Inferior parietal cortex (tissue), 1 donor: ENCODE data around the gene GNB1.
A peak's percentile ranks its signal among the peaks of the same experiment; 100 is the strongest.

ENCODE experiments used
- DNase-seq: peaks from one replicate; pipeline ENCODE4 v3.0.0-alpha.2; 2016; ENCODE audit errors: extremely low spot score

GNB1 gene

DNA sequence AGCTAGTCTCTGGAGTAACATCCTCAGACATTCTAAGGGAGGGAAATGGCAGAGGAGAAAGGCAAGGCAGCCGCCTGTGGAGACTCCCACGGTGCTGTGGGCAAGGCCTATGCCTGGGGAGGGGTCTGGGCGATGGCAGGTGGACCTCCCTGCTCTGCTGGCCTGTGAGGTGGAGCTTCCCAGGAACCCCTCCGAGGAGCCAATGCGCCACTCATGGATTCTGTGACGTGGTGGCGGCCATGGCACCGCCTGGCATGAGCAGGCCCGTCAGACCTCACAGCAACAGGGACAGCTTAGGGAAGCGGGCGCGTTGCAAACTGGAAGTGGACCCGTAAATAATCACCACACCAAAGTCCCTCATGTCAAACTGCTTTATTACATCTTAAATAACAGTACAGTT, 106.0 kb downstream of the GNB1 start:
- no peak for DNase-seq

DNA sequence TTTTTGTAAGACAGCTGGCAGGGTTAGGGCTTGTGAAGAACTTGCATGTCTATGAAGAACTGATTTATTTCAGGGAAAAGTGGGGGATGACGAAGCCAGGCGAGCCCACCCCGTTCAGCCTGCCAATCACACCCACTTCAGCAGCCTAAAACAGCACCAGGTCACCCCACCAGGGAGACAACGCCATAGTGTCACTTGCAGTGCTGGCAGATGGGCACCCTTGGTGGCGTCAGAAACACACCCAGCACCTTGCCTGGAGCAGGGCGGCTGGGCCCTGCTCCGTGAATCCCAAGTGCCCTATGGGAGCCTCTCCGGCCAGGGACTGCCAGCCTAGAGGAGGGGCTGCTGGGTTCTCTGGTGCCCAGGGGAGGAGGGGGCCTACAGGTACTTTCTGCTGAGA, 107.6 kb downstream of the GNB1 start:
- no peak for DNase-seq

DNA sequence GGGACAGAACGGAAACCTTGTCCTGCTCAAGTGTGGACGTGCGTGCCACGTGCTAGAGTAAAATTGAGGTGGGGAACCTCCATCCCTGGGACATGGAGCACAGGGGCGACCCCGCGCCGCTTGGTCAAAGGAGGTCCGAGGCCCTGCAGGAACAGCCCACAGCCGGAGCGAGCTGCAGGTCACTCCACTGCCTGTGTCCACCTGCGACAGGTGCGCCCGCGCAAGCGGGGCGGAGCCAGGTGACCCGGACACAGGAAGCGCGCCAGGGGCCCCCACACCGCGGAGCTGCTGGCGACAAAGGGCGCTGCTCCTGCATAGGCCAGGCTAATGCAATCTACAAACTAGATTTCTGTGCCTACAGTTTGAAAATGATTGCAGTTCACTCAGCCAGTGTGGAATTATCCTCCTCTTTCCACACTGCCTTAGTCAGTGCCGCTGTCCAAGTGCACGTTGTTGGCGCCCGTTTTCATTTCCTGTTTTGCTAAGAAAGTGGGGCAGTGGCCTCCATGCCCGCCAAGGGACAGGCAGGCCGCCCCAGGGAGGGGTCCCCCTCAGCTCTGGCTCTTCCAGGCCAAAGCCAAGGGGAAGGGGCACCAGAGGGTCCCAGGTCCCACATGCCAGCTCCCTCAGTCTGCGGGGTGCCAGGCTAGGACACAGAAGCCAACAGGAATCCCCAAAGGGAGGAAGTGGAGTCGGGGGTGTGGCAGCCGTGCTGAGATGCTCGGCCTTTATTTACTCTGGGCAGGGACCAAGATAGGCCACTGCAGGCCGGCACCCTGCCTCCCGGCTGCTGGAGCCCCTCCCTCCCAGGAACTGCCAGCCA, 108.3 kb downstream of the GNB1 start:
- DNase-seq, result no peak

DNA sequence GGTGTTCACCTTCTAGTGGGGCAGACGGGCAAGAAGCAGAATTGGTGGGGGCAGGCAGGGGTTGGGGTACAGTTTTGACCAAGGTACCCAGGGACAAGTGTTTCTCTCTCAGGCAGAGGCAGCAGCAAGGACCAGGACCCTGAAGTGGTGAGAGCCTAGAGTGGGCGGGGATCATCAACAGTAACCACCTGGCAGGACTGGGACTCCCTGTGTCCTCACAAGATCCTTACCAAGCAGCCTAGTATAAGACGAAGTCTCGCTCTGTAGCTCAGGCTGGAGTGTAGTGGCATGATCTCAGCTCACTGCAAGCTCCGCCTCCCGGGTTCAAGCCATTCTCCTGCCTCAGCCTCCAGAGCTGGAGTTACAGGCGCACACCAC, 109.4 kb downstream of the GNB1 start:
- DNase-seq, result no peak

DNA sequence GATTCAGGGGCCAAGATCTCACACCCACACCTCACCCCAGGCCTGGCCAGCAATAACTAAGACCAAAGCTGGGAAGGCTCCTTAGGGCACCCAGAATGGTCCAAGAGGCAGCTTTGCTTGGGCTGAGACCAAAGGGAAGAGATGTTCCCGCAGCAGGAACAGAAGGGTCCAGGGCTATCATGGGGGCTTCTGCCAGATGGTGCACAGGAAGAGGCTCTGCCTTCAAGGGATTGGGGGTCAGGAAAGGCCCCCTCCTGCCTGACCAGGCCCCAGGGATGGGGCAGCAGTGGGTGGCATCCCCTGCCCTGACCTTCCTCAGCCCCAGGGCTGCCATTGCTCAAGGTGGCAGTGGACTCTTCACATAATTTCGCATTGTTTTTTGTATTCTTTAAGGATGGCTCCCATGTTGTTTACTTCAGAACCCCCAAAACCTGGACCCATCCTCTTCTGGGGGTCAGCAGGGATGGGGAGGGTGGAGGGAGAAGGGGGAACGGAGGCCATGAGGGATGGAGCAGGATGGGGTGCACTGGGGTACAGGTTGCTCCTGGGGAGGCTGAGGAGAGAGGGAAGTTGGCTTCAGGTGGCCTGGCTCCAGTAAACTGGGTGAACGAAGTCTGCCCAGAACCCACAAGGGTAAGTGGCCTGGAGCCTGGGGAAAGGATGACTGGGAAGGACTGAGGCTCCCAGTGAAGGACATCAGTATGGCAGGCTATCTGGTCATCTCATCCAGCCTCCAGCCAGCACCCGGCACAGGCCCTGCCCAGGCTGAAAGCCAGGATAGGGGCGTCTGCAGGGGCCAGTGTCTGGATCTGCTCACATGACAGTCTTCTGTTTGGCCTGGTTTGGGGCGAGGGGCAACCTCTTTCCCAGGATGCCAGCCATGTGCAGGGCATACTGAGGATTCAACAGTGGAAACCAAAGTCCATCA, 110.0 kb downstream of the GNB1 start:
- no peak for DNase-seq

DNA sequence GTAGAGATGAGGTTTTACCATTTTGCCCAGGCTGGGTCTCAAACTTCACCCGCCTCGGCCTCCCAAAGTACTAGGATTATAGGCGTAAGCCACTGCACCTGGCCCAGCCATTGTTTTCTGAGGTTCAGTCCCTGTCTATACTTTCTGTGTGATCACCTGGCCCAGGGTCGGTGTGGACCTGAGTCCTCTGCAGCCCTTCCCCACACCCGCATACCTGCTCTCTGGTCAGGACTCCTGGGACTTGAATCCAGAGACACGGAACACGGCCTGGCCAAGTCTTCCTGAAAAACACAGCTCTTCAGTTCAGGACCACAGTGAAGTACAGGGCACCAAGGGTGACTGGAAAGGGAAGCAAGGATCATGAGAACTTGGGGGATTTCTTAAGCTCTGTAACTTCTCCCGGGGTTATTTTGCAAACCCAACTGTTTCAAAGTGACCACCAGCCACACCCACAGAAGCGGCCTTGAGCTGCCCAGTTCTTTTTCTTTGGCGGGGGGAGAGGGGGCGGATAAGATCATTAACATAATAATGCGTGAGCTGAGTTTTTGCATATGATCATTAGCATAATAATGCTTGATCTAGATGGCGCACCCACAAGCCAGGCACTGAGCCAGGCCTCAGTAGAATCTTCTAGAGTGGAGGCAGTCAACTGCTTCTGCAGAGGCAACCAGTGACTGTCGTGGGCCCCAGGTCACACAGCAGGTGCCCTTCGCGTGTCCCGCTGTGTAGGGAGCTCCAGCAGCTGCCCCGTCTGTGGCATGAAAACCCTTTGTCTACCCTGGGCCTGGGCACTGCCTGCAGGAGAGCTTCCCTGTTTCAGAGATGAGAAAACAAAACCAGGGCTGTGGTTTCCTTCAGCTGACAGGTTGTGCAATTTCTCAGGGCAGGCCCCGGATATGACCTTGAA, 110.9 kb downstream of the GNB1 start:
- no peak for DNase-seq

DNA sequence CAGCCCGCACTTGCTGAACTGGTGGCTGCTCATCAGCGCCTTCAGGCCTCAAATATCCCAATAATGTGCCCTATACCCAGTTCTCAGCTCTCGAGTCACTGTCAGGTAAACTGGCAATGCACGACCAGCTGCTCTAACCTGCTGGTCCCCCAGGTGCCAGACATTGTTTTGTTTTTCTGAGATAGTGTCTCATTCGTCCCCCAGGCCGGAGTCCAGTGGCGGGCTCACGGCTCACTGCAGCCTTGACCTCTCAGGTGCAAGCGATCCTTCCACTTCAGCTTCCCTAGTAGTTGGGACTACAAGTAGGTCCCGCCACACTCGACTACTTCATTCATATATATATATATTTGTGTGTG, 111.6 kb downstream of the GNB1 start:
- no peak for DNase-seq

DNA sequence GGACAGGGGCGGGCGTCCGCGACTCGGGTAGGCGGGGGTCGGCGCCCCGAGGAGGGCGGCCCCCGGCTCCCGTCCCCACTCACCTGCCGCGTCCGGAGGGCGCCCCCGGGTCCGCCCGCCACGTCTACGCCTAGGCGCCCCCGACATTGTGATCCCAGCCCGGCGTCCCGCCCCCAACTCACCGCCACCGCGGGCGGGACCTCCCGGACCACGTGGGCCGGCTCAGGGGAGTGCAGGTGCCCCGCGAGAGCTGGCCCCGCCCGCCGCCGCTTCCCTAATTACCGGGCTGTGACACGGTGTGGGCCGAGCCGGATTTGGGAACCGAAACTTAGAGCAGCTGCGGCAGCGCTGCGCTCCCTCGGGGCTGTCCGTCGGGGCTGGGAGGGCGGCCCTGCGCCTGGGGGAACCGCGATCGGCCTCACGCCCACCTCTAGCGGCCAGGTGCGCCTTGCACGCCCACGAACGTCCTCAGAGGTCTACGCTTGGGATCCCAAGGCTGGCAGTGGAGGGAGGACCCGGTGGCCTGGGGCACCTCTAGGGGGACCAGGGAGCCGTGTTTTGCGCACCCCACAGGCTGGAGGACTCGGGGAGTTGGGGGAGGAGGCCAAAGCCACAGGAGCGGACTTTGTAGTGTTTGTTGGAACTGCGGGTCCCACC, 112.1 kb downstream of the GNB1 start:
- no peak for DNase-seq

DNA sequence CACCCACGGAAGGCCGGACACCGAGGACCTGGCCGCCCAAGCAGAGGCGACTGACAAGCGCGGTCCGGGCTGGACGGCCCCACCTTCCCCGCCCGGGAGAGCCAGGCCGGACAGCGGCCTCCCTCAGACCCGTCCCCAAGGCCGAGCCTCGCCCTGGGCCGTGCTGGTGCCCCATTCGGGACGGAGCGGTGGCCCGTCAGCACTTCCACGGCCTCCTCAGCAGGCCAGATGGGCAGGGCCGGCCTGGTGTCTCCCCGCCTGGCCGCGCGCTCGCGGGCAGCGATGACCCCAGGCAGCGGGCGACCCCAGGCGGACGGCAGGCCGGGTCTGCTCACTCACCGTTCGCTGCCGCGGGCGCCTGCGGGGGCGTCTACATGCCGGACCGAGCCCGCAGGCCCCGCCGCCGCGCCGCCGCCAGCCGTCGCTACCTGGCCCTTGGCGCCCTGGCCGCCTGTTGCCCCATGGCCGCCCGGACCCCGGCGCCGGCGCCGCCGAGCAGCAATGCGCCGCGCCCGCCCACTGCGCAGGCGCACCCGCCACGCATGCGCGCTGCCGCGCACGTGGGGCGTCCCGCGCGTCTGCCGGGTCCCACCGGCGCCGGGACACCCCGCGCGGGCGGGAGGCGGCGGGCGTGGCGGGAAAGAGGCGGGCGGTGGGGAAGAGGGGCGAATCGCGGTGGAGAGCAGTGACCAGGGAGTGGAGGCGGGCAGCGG, 112.8 kb downstream of the GNB1 start, which contains the start of gene NADK:
Gene NADK (minus strand): TSS at position 521 of the 713 bp plus-strand sequence. CDS start 13,064 bp downstream, outside the sequence.
- DNase-seq, result peak; percentile 64

DNA sequence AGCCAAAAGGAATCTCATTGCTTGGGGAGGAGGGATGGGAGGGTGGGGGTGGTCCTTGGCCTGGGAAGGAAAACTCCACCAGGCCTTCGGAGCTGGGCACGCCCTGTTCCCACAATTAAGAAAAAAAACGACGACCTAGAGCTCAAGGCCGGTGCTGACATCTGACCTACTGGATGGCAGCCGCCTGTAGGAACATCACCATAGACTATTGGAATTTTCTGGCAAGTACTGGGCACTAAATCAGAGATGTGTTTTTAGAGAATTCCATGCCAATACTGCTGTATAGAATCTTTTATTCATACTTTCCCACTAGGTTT, 113.3 kb downstream of the GNB1 start:
- DNase-seq, result no peak

DNA sequence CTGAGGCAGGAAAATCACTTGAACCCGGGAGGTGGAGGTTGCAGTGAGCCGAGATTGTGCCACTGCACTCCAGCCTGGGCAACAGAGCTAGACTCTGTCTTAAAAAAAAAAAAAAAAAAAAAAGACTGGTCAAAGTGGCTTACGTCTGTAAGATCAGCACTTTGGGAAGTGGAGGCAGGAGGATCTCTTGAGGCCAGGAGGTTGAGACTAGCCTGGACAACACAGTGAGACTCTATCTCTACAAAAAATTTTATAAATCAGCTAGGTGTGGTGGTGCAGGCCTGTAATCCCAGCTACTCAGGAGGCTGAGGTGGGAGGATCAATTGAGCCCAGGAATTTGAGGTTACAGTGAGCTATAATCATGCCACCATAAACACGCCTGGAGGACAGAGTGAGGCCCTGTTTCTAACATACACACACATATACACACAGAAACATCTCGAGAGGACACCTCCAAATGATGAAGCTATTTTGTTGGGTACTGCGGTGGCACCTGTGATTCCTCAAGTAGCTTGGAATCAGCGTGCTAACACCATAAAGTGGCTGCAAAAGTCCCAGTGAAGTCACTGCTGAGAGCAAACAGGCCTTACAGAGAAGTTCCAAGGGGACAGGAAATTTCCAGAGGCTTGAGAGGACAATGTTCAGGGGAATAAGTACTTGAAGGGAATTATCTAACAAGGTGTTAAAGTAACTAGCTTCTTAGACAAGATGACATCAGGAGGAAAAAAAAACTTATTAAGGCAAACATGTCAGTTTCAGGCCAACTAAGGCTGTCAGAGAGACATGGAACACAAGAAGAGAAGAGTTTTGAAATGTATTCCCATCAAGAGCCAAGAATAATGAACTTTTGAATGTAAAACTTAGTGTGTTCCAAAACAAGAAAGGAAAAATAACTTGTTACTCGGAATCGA, 114.0 kb downstream of the GNB1 start:
- DNase-seq, result no peak

DNA sequence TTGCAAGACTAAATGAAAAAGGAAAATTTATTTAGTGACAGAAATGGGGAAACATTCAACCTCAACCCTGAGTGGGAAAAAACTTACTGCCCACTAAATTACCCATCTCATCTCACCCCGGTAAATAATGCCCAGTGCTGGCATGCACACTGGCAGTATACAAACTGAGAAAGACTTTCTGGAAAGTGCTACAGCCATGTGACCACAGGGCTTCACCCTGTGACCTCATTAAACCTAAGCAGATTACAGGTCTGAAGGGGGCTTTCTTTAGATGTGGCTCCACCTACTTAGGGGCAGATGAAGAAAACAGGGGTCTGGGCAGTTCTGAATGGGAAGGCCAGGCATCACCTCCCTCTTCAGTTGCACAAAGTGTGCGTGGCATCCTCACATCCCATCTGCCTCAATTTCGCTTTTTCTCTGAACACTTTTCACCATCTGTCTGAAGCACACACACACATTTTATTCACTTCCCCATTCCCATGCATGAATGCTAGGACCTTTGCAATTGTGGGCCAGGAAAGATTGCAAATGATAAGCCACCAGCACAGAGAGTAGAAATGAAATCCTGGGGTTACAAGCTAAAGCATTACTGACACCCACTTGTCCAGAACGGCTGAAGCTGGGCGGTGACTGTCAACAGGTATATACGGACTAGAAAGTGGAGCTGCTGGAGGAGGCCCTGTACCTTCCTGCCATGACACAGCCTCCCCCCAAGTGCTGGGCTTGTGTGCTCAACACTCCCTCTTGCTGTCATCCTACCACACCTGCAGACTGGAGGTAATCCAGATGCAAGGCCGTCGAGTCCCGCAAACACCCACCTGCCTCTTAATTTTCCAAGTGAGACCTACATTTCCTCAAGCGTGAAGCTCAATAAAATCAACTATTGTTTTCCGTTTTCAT, 115.3 kb downstream of the GNB1 start:
- no peak for DNase-seq

DNA sequence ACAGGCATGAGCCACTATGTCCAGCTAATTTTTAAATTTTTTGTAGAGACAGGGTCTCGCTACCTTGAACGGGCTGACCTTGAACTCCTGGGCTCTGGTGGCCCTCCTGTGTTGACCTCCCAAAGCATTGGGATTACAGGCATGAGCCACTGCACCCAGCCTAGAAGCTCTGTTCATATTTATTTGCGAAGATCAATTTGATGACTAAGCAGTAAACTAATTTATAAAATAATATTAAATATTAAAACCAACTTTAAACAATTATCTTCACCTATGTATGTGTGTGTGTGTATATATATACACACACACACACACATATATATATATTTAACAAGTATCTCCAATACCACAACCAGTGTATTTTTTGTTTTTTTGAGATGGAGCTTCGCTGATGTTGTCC, 117.0 kb downstream of the GNB1 start:
- no peak for DNase-seq

DNA sequence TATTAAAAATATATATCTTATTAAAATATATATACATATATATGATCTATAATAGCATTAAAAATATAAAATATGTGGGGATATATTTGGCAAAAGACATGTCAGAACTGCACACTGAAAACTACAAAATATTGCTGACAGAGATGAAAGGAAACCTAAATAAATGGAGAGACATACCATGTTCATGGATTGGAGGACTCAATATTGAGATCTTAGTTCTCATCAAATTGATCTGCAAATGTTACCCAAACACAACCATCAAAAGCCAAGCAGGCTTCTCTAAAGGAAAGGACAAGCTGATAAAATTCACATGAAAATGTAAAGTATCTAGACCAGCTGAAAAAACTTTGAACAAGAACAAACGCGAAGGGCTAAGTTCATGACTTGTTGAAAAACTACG, 119.8 kb downstream of the GNB1 start:
- DNase-seq, result no peak

DNA sequence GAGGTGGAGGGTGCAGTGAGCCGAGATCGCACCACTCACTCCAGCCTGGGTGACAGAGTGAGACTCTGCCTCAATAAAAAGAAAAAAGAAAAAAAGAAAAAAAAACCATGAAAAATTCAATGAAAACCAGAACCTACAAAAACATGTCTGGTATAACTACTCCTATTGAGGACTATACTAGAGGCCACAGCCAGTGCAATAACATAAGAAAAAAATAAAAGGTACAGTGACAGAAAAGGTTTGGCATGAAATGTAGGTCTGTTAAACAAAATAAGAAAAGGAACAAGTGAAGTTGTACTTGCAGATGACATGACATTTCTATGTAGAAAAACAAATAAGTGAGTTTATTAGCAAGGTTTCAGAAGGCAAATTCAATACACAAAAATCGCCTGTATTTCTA, 120.8 kb downstream of the GNB1 start:
- DNase-seq, result no peak

DNA sequence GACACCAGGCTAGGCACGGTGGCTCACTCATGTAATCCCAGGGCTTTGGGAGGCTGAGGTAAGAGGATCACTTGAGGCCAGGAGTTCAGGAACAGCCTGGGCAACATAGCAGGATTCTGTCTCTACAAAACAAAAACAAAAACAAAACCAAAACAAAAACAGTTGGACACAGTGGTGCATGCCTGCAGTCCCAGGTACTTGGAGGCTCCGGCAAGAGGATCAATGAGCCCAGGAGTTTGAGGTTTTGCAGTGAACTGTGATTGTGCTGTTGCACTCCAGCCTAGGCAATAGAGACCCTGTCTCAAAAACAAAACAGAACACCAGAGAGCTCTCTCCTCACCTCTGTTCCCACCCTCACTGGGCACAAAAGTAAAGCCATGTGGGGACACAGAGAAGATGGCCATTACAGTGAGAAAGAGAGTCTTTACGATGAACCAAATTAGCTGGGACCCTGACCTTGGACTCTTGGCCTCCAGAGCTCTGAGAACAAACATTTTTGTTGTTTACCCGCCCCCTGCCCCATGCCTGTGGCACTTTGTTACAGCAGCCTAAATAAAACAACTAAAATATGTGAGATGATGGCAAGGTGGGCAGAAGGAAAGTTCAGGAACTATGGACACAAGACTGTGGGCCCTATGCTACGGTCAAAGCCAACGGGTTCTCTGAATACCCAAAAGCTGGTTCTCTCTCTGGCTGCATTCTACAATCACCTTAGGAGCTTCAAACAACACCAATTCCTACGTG, 122.5 kb downstream of the GNB1 start:
- no peak for DNase-seq

DNA sequence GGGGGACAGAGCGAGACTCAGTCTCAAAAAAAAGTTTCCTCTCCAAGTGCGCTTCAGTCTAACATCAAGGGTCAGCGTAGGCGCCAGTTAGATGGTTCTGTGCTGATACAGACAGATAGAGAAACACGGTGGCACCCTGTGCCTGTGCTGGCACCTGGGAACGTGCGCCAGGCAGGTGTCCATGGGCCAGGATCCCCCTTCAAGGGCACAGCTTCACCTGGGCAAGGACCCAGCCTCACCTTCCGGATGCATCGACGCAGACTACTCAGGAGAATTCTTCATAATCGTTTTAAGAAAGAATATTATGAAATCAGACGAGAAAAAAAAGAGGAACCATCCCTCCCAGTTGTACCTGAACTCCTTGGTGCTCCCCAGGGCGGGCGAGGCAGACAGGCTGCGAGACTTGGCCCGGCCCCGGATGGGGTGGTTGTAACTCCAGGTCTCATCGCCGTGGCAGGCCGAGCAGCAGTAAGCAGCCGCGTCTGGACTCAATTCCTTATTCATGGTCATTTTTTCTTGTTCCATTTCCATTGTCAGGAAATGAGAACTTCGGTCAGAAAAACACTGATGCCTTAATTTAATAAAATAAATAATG, 125.9 kb downstream of the GNB1 start:
- no peak for DNase-seq
